DOHH2 (cell line): ENCODE measurements around the gene TC2N.

ENCODE experiments used
- H3F3A ChIP-seq: fragments of 200-600 bp; sonication (generic), shearing (Covaris generic); 2 replicates; pipeline ENCODE4 v1.6.0; 2016; ENCODE audit warnings: antibody characterized with exemption, mild to moderate bottlenecking; ENCODE audit not compliant: control insufficient read depth, insufficient read depth
- H3K27ac ChIP-seq: fragments of 200-600 bp; sonication (generic); 2 replicates; pipeline ENCODE4 v1.5.1; 2014; ENCODE audit warnings: low read depth, mild to moderate bottlenecking, low read length, moderate library complexity
- H3K27me3 ChIP-seq: fragments of 200-600 bp; sonication (generic); 2 replicates; pipeline ENCODE4 v1.6.1; 2014; ENCODE audit warnings: mild to moderate bottlenecking, low read length, mixed read lengths; ENCODE audit not compliant: control insufficient read depth
- H3K36me3 ChIP-seq: fragments of 200-600 bp; sonication (generic); 2 replicates; pipeline ENCODE4 v1.6.1; 2014; ENCODE audit warnings: mild to moderate bottlenecking, low read length, moderate library complexity, mixed read lengths; ENCODE audit not compliant: control insufficient read depth
- H3K4me1 ChIP-seq: fragments of 200-600 bp; sonication (generic); 2 replicates; pipeline ENCODE4 v1.6.1; 2014; ENCODE audit warnings: mild to moderate bottlenecking, low read length, mixed read lengths; ENCODE audit not compliant: control insufficient read depth
- H3K4me2 ChIP-seq: fragments of 200-600 bp; sonication (generic); 2 replicates; pipeline ENCODE4 v1.6.0; 2014; ENCODE audit warnings: mild to moderate bottlenecking, low read length, moderate library complexity
- H3K4me3 ChIP-seq: fragments of 200-600 bp; sonication (generic); 2 replicates; pipeline ENCODE4 v1.5.1; 2014; ENCODE audit warnings: mild to moderate bottlenecking, low read length, mixed read lengths
- H3K79me2 ChIP-seq: fragments of 200-600 bp; sonication (generic); 2 replicates; pipeline ENCODE4 v1.6.1; 2014; ENCODE audit warnings: mild to moderate bottlenecking, low read length, mixed read lengths; ENCODE audit not compliant: control insufficient read depth
- H3K9me2 ChIP-seq: fragments of 200-600 bp; sonication (generic); replicated peaks from 2 replicates; pipeline ENCODE4 v1.6.1; 2014; ENCODE audit warnings: mild to moderate bottlenecking, low read length, mixed read lengths; ENCODE audit not compliant: control insufficient read depth
- H3K9me3 ChIP-seq: fragments of 200-600 bp; sonication (generic); 2 replicates; pipeline ENCODE4 v1.6.1; 2014; ENCODE audit warnings: antibody characterized with exemption, low read length, mixed read lengths; ENCODE audit not compliant: control insufficient read depth, insufficient read depth
- H4K20me1 ChIP-seq: fragments of 200-600 bp; sonication (generic); 2 replicates; pipeline ENCODE4 v1.6.0; 2014; ENCODE audit warnings: low read depth, mild to moderate bottlenecking, antibody characterized with exemption, low read length, moderate library complexity; ENCODE audit not compliant: control insufficient read depth, insufficient read depth
- EZH2phosphoT487 ChIP-seq: fragments of 200-600 bp; sonication (generic); IDR thresholded peaks from 2 replicates; pipeline ENCODE4 v1.6.1; 2017; ENCODE audit warnings: borderline replicate concordance, mild to moderate bottlenecking, antibody characterized with exemption, low read length, moderate library complexity, mixed read lengths
- TF ChIP-seq, protein P1 (sequence below): fragments of 200-600 bp; sonication (generic); IDR thresholded peaks from one replicate; pipeline ENCODE4 v1.5.1; 2014; ENCODE audit warnings: antibody characterized with exemption, mild to moderate bottlenecking, low read depth, low read length; ENCODE audit not compliant: poor library complexity, severe bottlenecking

The TC2N gene

DNA sequence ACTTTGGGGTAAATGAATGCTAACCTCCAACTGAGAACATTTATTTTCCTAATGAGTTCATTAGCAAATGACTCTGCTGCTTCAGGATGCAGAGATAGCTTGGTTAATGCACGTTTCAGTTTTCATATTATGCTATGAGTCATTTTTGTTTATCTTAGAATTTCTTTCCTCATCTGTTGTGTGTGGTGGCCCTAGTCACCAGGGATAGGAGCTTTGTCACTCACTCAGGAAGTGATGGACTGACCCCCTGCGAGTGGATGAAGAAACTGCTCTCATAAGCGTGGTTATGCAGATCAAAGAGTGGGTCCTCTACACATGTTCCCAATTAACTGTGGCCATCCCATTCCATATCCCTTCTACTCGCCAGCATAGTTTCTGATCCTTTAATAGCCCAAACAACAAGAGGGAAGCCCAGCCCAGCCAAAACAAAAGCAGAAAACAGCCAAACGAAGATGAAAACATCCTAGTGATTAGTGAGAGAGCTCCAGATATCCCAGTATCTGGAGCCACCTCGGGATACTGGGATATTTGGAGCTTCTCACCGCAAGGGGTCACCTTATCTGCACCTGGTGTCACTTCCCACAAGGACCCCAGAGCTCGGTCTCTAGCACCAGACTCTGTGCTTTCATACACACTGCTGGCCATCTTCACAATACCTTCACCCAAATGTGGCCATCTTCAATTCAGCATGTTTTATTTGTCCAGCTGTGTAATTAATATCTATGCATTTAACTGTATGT, 8.6 kb downstream of the TC2N start:
- no peak for TF ChIP-seq EZH2phosphoT487
- TF ChIP-seq, protein P1, sequence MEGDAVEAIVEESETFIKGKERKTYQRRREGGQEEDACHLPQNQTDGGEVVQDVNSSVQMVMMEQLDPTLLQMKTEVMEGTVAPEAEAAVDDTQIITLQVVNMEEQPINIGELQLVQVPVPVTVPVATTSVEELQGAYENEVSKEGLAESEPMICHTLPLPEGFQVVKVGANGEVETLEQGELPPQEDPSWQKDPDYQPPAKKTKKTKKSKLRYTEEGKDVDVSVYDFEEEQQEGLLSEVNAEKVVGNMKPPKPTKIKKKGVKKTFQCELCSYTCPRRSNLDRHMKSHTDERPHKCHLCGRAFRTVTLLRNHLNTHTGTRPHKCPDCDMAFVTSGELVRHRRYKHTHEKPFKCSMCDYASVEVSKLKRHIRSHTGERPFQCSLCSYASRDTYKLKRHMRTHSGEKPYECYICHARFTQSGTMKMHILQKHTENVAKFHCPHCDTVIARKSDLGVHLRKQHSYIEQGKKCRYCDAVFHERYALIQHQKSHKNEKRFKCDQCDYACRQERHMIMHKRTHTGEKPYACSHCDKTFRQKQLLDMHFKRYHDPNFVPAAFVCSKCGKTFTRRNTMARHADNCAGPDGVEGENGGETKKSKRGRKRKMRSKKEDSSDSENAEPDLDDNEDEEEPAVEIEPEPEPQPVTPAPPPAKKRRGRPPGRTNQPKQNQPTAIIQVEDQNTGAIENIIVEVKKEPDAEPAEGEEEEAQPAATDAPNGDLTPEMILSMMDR, result no peak
- no peak overlapping the region for H3K27ac ChIP-seq
- peaks cover 11% of the 10 kb centered on the region for H3K4me1 ChIP-seq
- no peaks in the 10 kb centered on the region for H3K9me2 ChIP-seq
- H3K9me3 ChIP-seq, result no peaks in the 10 kb centered on the region
- H3K36me3 ChIP-seq, result no peaks in the 10 kb centered on the region
- no peaks in the 10 kb centered on the region for H4K20me1 ChIP-seq
- no peaks in the 10 kb centered on the region for H3F3A ChIP-seq
- no peak overlapping the region for H3K4me3 ChIP-seq
- no peaks in the 10 kb centered on the region for H3K79me2 ChIP-seq
- no peak overlapping the region for H3K4me2 ChIP-seq
- 0 out of 2 replicates have a peak, but pooled peaks cover 4% of the 10 kb centered on the region for H3K27me3 ChIP-seq

DNA sequence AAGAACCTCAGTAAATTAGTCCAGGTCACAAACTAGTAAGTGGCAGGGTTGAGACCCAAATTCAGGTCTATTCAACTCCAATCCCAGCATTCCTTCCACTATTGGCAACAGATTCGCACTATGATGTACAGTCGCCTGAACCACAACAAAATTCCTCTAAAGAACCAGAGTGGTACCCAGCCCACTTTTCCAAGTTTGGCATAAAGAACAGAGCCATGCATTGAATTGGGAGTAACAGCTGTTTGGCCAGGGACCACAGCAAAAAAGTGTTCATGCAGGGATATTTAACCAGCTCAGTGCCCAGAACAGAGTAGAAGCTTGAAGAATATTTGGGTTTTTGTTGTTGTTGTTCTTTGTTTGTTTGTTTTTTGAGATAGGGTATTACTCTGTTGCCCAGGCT, 9.7 kb downstream of the TC2N start:
- Histone ChIP-seq H3K4me2 (no peak overlapping the region), H3K4me1 (peaks cover 21% of the 10 kb centered on the region), H3K79me2 (no peaks in the 10 kb centered on the region), H3K27me3 (0 out of 2 replicates have a peak, but pooled peaks cover 4% of the 10 kb centered on the region), H3F3A (no peaks in the 10 kb centered on the region), H3K36me3 (no peaks in the 10 kb centered on the region), H3K27ac (no peak overlapping the region), H3K9me3 (no peaks in the 10 kb centered on the region), H4K20me1 (no peaks in the 10 kb centered on the region), H3K4me3 (no peak overlapping the region), H3K9me2 (no peaks in the 10 kb centered on the region)
- no peak for TF ChIP-seq EZH2phosphoT487
- TF ChIP-seq, protein P1, result no peak

DNA sequence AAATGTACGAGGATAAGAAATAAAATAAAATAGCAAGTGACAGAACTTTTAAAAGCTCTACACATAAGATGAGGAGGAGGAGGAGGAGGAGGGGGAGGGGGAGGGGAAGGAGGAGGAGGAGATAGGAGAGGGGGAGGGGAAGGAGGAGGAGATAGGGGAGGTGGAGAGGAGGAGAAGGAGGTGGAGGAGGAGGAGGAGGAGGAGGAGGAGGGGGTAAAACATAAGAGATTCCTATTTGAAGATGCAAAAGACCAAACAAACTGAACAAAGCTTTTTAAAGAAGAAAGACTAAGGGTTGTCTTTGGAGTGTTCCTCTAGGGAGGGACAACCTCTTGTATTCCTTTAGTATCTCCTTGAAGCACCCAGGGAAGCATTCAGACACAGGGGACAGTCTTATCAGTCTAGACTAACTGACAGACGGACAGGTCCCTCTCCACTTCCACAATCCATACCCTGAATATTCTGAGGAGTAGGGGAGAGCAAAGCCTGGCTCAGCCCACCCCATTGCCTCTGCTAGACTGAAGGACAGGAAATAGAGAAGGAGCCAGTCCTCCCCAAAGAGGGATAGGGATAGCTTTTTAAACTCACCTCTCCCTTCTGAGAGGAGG, 12.9 kb downstream of the TC2N start:
- H3K9me3 ChIP-seq, result no peaks in the 10 kb centered on the region
- H4K20me1 ChIP-seq, result no peaks in the 10 kb centered on the region
- H3K4me1 ChIP-seq, result peaks cover 34% of the 10 kb centered on the region
- H3K4me2 ChIP-seq, result no peak overlapping the region
- H3K27me3 ChIP-seq, result 0 out of 2 replicates have a peak, but pooled peaks cover 2% of the 10 kb centered on the region
- no peaks in the 10 kb centered on the region for H3K79me2 ChIP-seq
- no peak overlapping the region for H3K4me3 ChIP-seq
- H3K36me3 ChIP-seq, result no peaks in the 10 kb centered on the region
- TF ChIP-seq, protein P1, result no peak
- no peak for TF ChIP-seq EZH2phosphoT487
- no peaks in the 10 kb centered on the region for H3F3A ChIP-seq
- H3K27ac ChIP-seq, result no peak overlapping the region
- H3K9me2 ChIP-seq, result no peaks in the 10 kb centered on the region
